ENCODE measurements around the gene GPR107.

DNA sequence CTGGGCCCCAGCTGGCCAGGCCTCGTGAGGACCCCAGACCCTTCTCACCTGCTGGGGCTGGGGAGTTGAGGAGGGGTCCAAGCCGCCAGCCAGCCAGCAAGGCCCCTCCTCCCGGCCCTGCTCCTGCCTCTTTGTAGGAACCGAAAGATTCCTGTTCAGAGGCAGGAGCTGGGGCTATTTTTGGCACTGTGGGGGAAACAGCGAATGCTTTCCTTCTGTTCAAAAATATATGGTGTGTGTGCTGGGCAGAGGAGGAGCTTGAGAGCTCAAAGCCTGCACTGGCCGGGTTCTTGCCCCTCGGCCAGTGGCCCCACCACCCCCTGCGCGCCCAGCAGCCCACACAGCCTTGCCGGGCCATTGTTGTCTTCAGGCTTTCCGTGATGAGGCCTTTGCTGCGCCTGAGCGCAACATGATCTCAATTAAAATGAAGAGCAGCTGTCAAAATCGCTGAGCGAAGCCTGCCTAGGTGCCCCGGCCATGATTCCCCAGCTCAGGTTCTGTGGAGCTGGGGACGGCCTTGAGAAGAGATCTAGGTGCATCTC lies 131.9 kb downstream of the GPR107 start:
- TF ChIP-seq, protein P1, sequence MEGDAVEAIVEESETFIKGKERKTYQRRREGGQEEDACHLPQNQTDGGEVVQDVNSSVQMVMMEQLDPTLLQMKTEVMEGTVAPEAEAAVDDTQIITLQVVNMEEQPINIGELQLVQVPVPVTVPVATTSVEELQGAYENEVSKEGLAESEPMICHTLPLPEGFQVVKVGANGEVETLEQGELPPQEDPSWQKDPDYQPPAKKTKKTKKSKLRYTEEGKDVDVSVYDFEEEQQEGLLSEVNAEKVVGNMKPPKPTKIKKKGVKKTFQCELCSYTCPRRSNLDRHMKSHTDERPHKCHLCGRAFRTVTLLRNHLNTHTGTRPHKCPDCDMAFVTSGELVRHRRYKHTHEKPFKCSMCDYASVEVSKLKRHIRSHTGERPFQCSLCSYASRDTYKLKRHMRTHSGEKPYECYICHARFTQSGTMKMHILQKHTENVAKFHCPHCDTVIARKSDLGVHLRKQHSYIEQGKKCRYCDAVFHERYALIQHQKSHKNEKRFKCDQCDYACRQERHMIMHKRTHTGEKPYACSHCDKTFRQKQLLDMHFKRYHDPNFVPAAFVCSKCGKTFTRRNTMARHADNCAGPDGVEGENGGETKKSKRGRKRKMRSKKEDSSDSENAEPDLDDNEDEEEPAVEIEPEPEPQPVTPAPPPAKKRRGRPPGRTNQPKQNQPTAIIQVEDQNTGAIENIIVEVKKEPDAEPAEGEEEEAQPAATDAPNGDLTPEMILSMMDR (IDR thresholded peaks at IDR 0.05) = no peak
- no peak for TF ChIP-seq POLR2A (IDR thresholded peaks at IDR 0.05)

All from esophagus squamous epithelium (tissue), 4 donors.